ENCODE results near the gene PIM3. TPM values are rescaled to one million over a fixed set of nuclear protein-coding genes. Genes with fewer than 3 reads are reported as not detected.
A peak's percentile ranks its signal among the peaks of the same experiment; 100 is the strongest.

Gene PIM3
- total RNA-seq, 2 experiments from 2014 or later = 224 to 230 TPM

DNA sequence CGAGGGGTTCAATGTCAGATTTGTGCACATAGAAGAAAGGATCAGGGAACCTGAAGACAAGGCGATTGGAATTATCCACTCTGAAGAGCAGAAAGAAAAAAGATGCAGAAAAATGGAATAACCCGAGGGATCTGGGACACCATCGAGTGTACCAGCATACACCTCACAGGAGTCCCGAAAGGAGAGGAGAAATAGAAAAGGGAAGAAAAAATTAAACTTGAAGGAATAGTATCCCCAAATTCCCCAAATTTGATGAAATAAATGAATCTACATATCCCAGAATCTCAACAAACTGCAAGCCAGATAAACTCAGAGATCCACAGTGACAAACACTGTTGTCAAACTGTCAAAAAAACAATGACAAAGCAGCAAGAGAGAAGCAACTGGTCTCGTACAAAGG, 30.6 kb downstream of the PIM3 start:
- intact Hi-C loops (cut with DNase I, micrococcal nuclease) = loop anchor here in 1 of 2 experiments (5.0 kb wide), 1 partner anchor 41 kb away; no protein-coding TSS in a partner anchor
- H3K9me3 Mint-ChIP-seq = peaks cover 6% of the 10 kb centered on the region
- CTCF ChIA-PET = no interaction called here
- H3K4me3 ChIP-seq (ENCODE audit: low read length) = no peak overlapping the region
- ATAC-seq (ENCODE audit: poor library complexity) = no peak
- H3K9me3 ChIP-seq (ENCODE audit: control insufficient read depth in 1 of 2, insufficient read depth in 1 of 2, low read length in 2 of 2) = peaks cover 7 to 18% of the 10 kb centered on the region in 2 experiments
- H3K27me3 ChIP-seq (ENCODE audit: control insufficient read depth in 1 of 2, insufficient read depth in 2 of 2, low read length in 2 of 2) = no peaks in the 10 kb centered on the region
- no peak for DNase-seq
- H3K36me3 ChIP-seq (ENCODE audit: insufficient read depth, low read length) = no peaks in the 10 kb centered on the region
- no peak overlapping the region for H3K27ac Mint-ChIP-seq
- no peak overlapping the region for H3K4me3 Mint-ChIP-seq
- H3K27me3 Mint-ChIP-seq = peaks cover 12% of the 10 kb centered on the region
- no peaks in the 10 kb centered on the region for H3K36me3 Mint-ChIP-seq (ENCODE audit: low read depth)
- H3K4me1 ChIP-seq (ENCODE audit: insufficient read depth, low read length) = peaks cover 9% of the 10 kb centered on the region
- H3K4me1 Mint-ChIP-seq (ENCODE audit: low read depth) = peaks cover 6% of the 10 kb centered on the region
- TF ChIP-seq, protein P1, sequence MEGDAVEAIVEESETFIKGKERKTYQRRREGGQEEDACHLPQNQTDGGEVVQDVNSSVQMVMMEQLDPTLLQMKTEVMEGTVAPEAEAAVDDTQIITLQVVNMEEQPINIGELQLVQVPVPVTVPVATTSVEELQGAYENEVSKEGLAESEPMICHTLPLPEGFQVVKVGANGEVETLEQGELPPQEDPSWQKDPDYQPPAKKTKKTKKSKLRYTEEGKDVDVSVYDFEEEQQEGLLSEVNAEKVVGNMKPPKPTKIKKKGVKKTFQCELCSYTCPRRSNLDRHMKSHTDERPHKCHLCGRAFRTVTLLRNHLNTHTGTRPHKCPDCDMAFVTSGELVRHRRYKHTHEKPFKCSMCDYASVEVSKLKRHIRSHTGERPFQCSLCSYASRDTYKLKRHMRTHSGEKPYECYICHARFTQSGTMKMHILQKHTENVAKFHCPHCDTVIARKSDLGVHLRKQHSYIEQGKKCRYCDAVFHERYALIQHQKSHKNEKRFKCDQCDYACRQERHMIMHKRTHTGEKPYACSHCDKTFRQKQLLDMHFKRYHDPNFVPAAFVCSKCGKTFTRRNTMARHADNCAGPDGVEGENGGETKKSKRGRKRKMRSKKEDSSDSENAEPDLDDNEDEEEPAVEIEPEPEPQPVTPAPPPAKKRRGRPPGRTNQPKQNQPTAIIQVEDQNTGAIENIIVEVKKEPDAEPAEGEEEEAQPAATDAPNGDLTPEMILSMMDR (IDR thresholded peaks at IDR 0.05) = no peak
- no peak overlapping the region for H3K27ac ChIP-seq (ENCODE audit: low read depth in 1 of 2, low read length in 2 of 2)
- POLR2A ChIA-PET = no interaction called here

- intact Hi-C loops (cut with DNase I, micrococcal nuclease) = loop anchor here in 1 of 2 experiments (2.0 to 5.0 kb wide), 2 partner anchors 33 to 40 kb away; no protein-coding TSS in a partner anchor
- H3K4me3 Mint-ChIP-seq = no peak overlapping the region
- Histone ChIP-seq H3K36me3 (ENCODE audit: insufficient read depth, low read length) (no peaks in the 10 kb centered on the region), H3K4me3 (ENCODE audit: low read length) (no peak overlapping the region), H3K4me1 (ENCODE audit: insufficient read depth, low read length) (peaks cover 11% of the 10 kb centered on the region), H3K27ac (ENCODE audit: low read depth in 1 of 2, low read length in 2 of 2) (no peak overlapping the region), H3K9me3 (ENCODE audit: control insufficient read depth in 1 of 2, insufficient read depth in 1 of 2, low read length in 2 of 2) (peaks cover 0 to 18% of the 10 kb centered on the region in 2 experiments), H3K27me3 (ENCODE audit: control insufficient read depth in 1 of 2, insufficient read depth in 2 of 2, low read length in 2 of 2) (no peaks in the 10 kb centered on the region)
- TF ChIP-seq, protein P1 (IDR thresholded peaks at IDR 0.05) = no peak
- peaks cover 6% of the 10 kb centered on the region for H3K4me1 Mint-ChIP-seq (ENCODE audit: low read depth)
- no peak overlapping the region for H3K27ac Mint-ChIP-seq
- CTCF ChIA-PET = interaction anchor here (1.9 kb wide), 1 partner anchor 8 kb away, joined by 8 read pairs; no protein-coding TSS in a partner anchor
- POLR2A ChIA-PET = interaction anchor here (1.3 kb wide), 1 partner anchor 28 kb away, joined by 3 read pairs; no protein-coding TSS in a partner anchor
- no peak for ATAC-seq (ENCODE audit: poor library complexity)
- DNase-seq = no peak
- H3K36me3 Mint-ChIP-seq (ENCODE audit: low read depth) = no peaks in the 10 kb centered on the region
- peaks cover 5% of the 10 kb centered on the region for H3K9me3 Mint-ChIP-seq
- H3K27me3 Mint-ChIP-seq = peaks cover 4% of the 10 kb centered on the region
Measured at GRCh38 chr22:49991907-49992533, 31.4 kb downstream of the PIM3 start.

DNA sequence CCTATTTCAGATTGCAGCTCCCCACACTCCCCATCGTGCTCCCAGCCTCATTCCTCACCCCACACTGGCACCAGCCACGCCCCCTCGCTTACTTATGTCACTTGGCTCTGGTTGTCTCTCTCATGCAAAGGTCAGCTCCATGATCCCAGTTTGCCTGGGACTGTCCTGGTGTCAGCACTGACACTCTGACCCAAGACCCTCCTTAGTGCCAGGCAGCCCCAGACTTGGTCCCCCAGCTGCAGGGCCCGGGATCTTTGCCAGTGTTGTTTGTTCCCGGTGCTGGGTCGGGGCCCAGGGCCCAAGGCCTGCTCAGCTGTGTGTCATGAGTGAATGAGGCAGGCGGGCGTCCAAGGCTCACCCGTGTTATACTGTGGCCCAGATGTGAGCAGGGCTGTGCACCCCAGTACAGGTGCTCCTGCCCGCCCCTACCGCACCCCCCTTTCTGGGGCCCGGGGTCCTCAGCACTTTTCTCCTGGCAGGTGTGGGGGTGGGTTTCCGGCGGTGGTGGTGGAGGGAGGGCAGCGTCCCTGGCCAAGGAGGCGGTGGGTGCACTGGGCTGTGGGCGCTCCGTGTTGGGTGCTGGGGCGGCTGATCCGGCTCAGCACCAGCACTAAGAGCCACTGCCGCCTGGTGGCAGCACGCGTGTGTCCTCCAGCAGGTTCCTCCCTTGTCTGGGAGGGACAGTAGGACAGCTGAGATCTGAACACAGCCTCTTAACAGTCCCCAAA, 32.5 kb downstream of the PIM3 start:
- Mint-ChIP-seq H3K27ac (no peak overlapping the region), H3K4me1 (ENCODE audit: low read depth) (peaks cover 6% of the 10 kb centered on the region), H3K4me3 (no peak overlapping the region), H3K36me3 (ENCODE audit: low read depth) (no peaks in the 10 kb centered on the region), H3K27me3 (peaks cover 4% of the 10 kb centered on the region), H3K9me3 (peaks cover 5% of the 10 kb centered on the region)
- no peaks in the 10 kb centered on the region for H3K27me3 ChIP-seq (ENCODE audit: control insufficient read depth in 1 of 2, insufficient read depth in 2 of 2, low read length in 2 of 2)
- DNase-seq (peak; percentile 51 to 87 (median 67)), ATAC-seq (ENCODE audit: poor library complexity) (peak; percentile 95)
- peaks cover 0 to 18% of the 10 kb centered on the region in 2 experiments for H3K9me3 ChIP-seq (ENCODE audit: control insufficient read depth in 1 of 2, insufficient read depth in 1 of 2, low read length in 2 of 2)
- ChIA-PET POLR2A (interaction anchor here (0.5 to 1.3 kb wide), 3 partner anchors 29 to 76 kb away, joined by 3 read pairs; no protein-coding TSS in a partner anchor), CTCF (interaction anchor here (0.7 to 2.3 kb wide), 9 partner anchors 8 to 67 kb away, joined by 3 to 17 read pairs (median 5); partner anchors contain the start of gene PIM3)
- peaks cover 14% of the 10 kb centered on the region for H3K4me1 ChIP-seq (ENCODE audit: insufficient read depth, low read length)
- TF ChIP-seq, protein P1 (IDR thresholded peaks at IDR 0.05) = peak; percentile 75
- H3K36me3 ChIP-seq (ENCODE audit: insufficient read depth, low read length) = no peaks in the 10 kb centered on the region
- intact Hi-C loops (cut with DNase I, micrococcal nuclease) = loop anchor here (1.0 to 5.0 kb wide), 4 partner anchors 34 to 226 kb away; no protein-coding TSS in a partner anchor
- no peak overlapping the region for H3K27ac ChIP-seq (ENCODE audit: low read depth in 1 of 2, low read length in 2 of 2)
- no peak overlapping the region for H3K4me3 ChIP-seq (ENCODE audit: low read length)
